Measurements from ENCODE around the gene CELF5.
"Not testable (repeated sequence)": the region's sequence is repeated elsewhere in the genome, so short reads cannot be mapped to it uniquely, and the experiment has no call there.

Gene CELF5

DNA sequence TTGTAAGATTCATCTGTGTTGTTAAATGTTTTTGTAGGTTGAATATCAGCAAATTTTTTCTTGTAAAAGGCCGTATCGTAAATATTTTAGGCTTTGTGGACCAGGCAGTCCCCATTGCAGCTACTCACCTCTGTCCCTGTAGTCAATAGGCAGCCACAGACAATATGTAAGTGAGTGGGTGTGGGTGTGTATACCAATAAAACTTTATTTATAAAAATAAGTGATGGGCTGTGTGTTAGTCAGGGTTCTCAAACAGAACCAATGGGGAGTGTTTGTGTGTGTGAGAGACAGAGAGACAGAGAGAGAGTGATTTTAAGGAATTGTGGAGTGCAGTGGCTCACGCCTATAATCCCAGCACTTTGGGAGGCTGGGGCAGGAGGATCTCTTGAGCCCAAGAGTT, 104.3 kb downstream of the CELF5 start:
- Histone ChIP-seq H3K4me2 (ENCODE audit: low read length) (no peak overlapping the region), H3K27ac (no peak overlapping the region), H3K36me3 (ENCODE audit: control insufficient read depth, insufficient read depth, low read length) (no peaks in the 10 kb centered on the region), H3K4me1 (no peaks in the 10 kb centered on the region), H3K27me3 (ENCODE audit: control insufficient read depth, insufficient read depth, low read length) (no peaks in the 10 kb centered on the region), H3K79me2 (no peaks in the 10 kb centered on the region), H3K9me3 (ENCODE audit: control insufficient read depth, low read length) (no peaks in the 10 kb centered on the region), H3K9ac (no peak overlapping the region), H3K4me3 (ENCODE audit: low read depth, low read length) (no peak overlapping the region), H2AFZ (no peak overlapping the region)
- TF ChIP-seq, protein P1, sequence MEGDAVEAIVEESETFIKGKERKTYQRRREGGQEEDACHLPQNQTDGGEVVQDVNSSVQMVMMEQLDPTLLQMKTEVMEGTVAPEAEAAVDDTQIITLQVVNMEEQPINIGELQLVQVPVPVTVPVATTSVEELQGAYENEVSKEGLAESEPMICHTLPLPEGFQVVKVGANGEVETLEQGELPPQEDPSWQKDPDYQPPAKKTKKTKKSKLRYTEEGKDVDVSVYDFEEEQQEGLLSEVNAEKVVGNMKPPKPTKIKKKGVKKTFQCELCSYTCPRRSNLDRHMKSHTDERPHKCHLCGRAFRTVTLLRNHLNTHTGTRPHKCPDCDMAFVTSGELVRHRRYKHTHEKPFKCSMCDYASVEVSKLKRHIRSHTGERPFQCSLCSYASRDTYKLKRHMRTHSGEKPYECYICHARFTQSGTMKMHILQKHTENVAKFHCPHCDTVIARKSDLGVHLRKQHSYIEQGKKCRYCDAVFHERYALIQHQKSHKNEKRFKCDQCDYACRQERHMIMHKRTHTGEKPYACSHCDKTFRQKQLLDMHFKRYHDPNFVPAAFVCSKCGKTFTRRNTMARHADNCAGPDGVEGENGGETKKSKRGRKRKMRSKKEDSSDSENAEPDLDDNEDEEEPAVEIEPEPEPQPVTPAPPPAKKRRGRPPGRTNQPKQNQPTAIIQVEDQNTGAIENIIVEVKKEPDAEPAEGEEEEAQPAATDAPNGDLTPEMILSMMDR (IDR thresholded peaks at IDR 0.05) = no peak

DNA sequence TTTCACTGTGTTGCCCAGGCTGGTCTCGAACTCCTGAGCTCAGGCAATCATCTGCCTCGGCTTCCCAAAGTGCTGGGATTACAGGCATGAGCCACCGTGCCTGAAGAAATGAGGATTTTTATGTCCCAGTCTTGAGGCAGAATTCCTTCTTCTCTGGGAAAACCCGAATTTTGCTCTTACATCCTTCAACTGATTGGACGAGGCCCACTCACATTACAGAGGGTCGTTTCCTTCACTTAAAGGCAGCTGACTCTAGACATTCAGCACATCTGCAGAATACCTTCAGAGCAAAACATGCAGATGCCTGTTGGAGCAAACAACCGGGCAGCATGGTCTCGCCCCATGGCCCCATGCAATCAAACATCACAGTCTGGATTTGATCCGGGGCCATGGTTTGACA, 105.6 kb downstream of the CELF5 start:
- no peak overlapping the region for H3K9ac ChIP-seq
- H3K27me3 ChIP-seq (ENCODE audit: control insufficient read depth, insufficient read depth, low read length) = no peaks in the 10 kb centered on the region
- H3K36me3 ChIP-seq (ENCODE audit: control insufficient read depth, insufficient read depth, low read length) = no peaks in the 10 kb centered on the region
- no peaks in the 10 kb centered on the region for H3K79me2 ChIP-seq
- no peak overlapping the region for H2AFZ ChIP-seq
- H3K4me1 ChIP-seq = no peaks in the 10 kb centered on the region
- no peaks in the 10 kb centered on the region for H3K9me3 ChIP-seq (ENCODE audit: control insufficient read depth, low read length)
- no peak overlapping the region for H3K4me3 ChIP-seq (ENCODE audit: low read depth, low read length)
- H3K27ac ChIP-seq = no peak overlapping the region
- no peak overlapping the region for H3K4me2 ChIP-seq (ENCODE audit: low read length)
- TF ChIP-seq, protein P1 (IDR thresholded peaks at IDR 0.05) = no peak

DNA sequence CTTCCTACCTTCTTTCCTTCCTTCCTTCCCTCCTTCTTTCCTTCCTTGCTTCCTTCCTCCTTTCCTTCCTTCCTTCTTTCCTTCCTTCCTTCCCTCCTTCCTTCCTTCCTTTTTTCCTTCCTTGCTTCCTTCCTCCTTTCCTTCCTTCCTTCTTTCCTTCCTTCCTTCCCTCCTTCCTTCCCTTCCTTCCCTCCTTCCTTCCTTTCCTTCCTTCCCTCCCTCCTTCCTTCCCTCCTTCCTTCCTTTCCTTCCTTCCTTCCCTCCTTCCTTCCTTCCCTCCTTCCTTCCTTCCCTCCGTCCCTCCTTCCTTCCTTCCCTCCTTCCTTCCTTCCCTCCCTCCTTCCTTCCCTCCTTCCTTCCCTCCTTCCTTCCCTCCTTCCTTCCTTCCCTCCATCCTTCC, 107.8 kb downstream of the CELF5 start:
- H3K27ac ChIP-seq; H3K79me2 ChIP-seq; H3K4me2 ChIP-seq (ENCODE audit: low read length); H3K9me3 ChIP-seq (ENCODE audit: control insufficient read depth, low read length); H3K27me3 ChIP-seq (ENCODE audit: control insufficient read depth, insufficient read depth, low read length); H3K4me3 ChIP-seq (ENCODE audit: low read depth, low read length); H3K36me3 ChIP-seq (ENCODE audit: control insufficient read depth, insufficient read depth, low read length); H3K9ac ChIP-seq; H2AFZ ChIP-seq: not testable (repeated sequence)
- peaks cover 19% of the 10 kb centered on the region for H3K4me1 ChIP-seq

DNA sequence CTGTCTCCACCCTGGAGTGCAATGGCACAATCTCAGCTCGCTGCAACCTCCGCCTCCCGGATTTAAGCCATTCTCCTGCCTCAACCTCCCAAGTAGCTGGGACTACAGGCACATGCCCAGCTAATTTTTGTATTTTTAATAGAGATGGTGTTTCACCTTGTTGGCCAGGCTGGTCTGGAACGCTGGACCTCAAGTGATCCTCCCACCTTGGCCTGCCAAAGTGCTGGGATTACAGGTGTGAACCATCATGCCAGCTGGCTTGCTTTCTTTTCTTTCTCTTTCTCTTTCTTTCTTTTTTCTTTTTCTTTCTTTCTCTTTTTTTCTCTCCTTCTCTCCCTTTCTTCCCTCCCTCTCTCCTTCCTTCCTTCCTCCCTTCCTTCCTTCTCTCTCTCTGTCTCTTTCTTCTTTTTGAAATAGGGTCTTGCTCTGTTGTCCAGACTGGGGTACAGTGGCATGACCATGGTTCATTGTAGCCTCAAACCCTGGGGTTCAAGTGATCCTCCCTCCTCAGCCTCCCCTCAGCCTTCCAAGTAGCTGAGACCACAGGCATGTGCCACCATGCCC, 108.6 kb downstream of the CELF5 start:
- Histone ChIP-seq H3K4me2 (ENCODE audit: low read length) (no peak overlapping the region), H3K36me3 (ENCODE audit: control insufficient read depth, insufficient read depth, low read length) (no peaks in the 10 kb centered on the region), H3K4me1 (peaks cover 22% of the 10 kb centered on the region), H3K4me3 (ENCODE audit: low read depth, low read length) (no peak overlapping the region), H3K9ac (no peak overlapping the region), H3K9me3 (ENCODE audit: control insufficient read depth, low read length) (no peaks in the 10 kb centered on the region), H3K79me2 (no peaks in the 10 kb centered on the region), H3K27me3 (ENCODE audit: control insufficient read depth, insufficient read depth, low read length) (no peaks in the 10 kb centered on the region), H3K27ac (no peak overlapping the region), H2AFZ (no peak overlapping the region)
- TF ChIP-seq, protein P1 (IDR thresholded peaks at IDR 0.05) = no peak

DNA sequence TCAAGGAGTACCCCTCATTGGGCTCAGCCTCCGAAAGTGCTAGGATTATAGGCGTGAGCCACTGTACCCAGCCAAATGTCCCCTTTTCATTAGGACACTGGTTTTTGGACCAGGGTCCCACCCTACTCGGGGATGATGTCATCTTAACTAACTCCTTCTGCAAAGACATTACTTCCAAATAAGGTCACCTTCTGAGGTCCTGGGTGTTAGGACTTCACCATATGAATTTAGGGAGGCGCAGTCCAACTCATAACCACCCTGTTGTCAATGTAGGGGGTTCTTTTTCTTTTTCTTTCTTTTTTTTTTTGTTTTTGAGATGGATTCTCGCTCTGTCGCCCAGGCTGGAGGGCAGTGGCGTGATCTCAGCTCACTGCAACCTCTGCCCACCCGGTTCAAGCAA, 109.2 kb downstream of the CELF5 start:
- peaks cover 22% of the 10 kb centered on the region for H3K4me1 ChIP-seq
- no peak overlapping the region for H3K27ac ChIP-seq
- no peak overlapping the region for H3K9ac ChIP-seq

DNA sequence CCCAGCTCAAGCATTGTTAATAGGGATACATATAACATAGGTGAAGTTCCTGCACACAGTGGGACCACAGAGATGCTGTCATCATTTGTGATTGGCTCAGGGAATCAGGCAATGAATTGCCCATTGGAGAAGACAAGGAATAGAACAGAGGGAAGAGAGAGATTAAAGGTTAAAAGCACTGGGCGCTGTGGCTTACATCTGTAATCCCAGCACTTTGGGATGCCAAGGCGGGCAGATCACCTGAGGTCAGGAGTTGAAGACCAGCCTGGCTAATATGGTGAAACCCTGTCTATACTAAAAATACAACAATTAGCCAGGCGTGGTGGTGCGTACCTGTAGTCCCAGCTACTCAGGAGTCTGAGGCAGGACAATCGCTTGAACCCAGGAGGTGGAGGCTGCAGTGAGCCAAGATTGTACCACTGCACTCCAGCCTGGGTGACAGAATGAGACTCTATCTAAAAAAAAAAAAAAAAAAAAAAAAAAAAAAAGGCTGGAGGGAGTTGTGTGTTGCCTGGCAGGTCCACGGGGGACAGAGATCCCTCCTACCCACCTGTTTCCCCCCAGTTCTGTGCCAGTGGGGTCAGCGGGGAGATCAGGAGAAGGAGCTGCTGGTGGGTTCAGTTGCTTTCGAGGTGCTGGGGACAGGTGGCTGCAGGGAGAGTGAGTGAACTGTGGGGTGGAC, 110.4 kb downstream of the CELF5 start:
- H3K27me3 ChIP-seq (ENCODE audit: control insufficient read depth, insufficient read depth, low read length); H3K9ac ChIP-seq: not testable (repeated sequence)

More for the DNA sequence above, 109.2 kb downstream of the CELF5 start:
- Histone ChIP-seq H3K27me3 (ENCODE audit: control insufficient read depth, insufficient read depth, low read length) (no peaks in the 10 kb centered on the region), H3K4me2 (ENCODE audit: low read length) (no peak overlapping the region), H3K4me3 (ENCODE audit: low read depth, low read length) (no peak overlapping the region), H2AFZ (no peak overlapping the region), H3K36me3 (ENCODE audit: control insufficient read depth, insufficient read depth, low read length) (no peaks in the 10 kb centered on the region), H3K9me3 (ENCODE audit: control insufficient read depth, low read length) (no peaks in the 10 kb centered on the region), H3K79me2 (no peaks in the 10 kb centered on the region)
- TF ChIP-seq, protein P1 (IDR thresholded peaks at IDR 0.05) = no peak

More for the DNA sequence above, 110.4 kb downstream of the CELF5 start:
- H3K36me3 ChIP-seq (ENCODE audit: control insufficient read depth, insufficient read depth, low read length); H3K4me3 ChIP-seq (ENCODE audit: low read depth, low read length); H3K79me2 ChIP-seq; H3K9me3 ChIP-seq (ENCODE audit: control insufficient read depth, low read length); H3K4me2 ChIP-seq (ENCODE audit: low read length): not testable (repeated sequence)
- Histone ChIP-seq H3K27ac (peak overlapping the region; percentile 97), H2AFZ (peak overlapping the region; percentile 67), H3K4me1 (peaks cover 22% of the 10 kb centered on the region)
